Stimulated activated CD8-positive, alpha-beta memory T cell treated with anti-CD3 and anti-CD28 coated beads, Interleukin-12 subunit alpha, Interleukin-12 subunit beta, amount 100 ng/mL, for 24 hours (primary cell): ENCODE results near the gene CCDC91.
"Not testable (repeated sequence)": the region's sequence is repeated elsewhere in the genome, so short reads cannot be mapped to it uniquely, and the experiment has no call there.

ENCODE experiments used
- DNase-seq: peaks from one replicate; pipeline ENCODE4 v3.0.0-alpha.2; 2020; ENCODE audit errors: extremely low read depth

Gene CCDC91

GRCh38 chr12:28457785-28458184 is 267.5 kb downstream of the CCDC91 start:
- DNase-seq: no peak

GRCh38 chr12:28459481-28459880 is 269.2 kb downstream of the CCDC91 start:
- no peak for DNase-seq

GRCh38 chr12:28460420-28461130 is 270.3 kb downstream of the CCDC91 start:
- DNase-seq: no peak

GRCh38 chr12:28463396-28463795 is 273.1 kb downstream of the CCDC91 start:
- DNase-seq: no peak

GRCh38 chr12:28471762-28472161 is 281.5 kb downstream of the CCDC91 start:
- not testable (repeated sequence) for DNase-seq

GRCh38 chr12:28476206-28476605 is 285.9 kb downstream of the CCDC91 start:
- not testable (repeated sequence) for DNase-seq

GRCh38 chr12:28479097-28479496 is 288.8 kb downstream of the CCDC91 start:
- DNase-seq: not testable (repeated sequence)

- DNase-seq: no peak
Observed at GRCh38 chr12:28479683-28480082, 289.4 kb downstream of the CCDC91 start.

- no peak for DNase-seq
Observed at GRCh38 chr12:28484156-28484555, 293.9 kb downstream of the CCDC91 start.

GRCh38 chr12:28486521-28486920 is 296.3 kb downstream of the CCDC91 start:
- no peak for DNase-seq

GRCh38 chr12:28489246-28489645 is 299.0 kb downstream of the CCDC91 start:
- no peak for DNase-seq

GRCh38 chr12:28497889-28498411 is 307.7 kb downstream of the CCDC91 start:
- DNase-seq: no peak

- DNase-seq: no peak
Observed at GRCh38 chr12:28498850-28499249, 308.6 kb downstream of the CCDC91 start.

GRCh38 chr12:28500373-28501024 is 310.2 kb downstream of the CCDC91 start:
- DNase-seq: no peak

- DNase-seq: no peak
Observed at GRCh38 chr12:28506271-28506670, 316.0 kb downstream of the CCDC91 start.

GRCh38 chr12:28507033-28507432 is 316.8 kb downstream of the CCDC91 start:
- DNase-seq: no peak

GRCh38 chr12:28507867-28508266 is 317.6 kb downstream of the CCDC91 start:
- DNase-seq: no peak

GRCh38 chr12:28512406-28512805 is 322.1 kb downstream of the CCDC91 start:
- no peak for DNase-seq

- DNase-seq: no peak
Observed at GRCh38 chr12:28512876-28513275, 322.6 kb downstream of the CCDC91 start.

GRCh38 chr12:28513983-28514382 is 323.7 kb downstream of the CCDC91 start:
- no peak for DNase-seq

GRCh38 chr12:28517101-28517500 is 326.8 kb downstream of the CCDC91 start:
- no peak for DNase-seq

- DNase-seq: no peak
Observed at GRCh38 chr12:28527631-28528249, 337.5 kb downstream of the CCDC91 start.

GRCh38 chr12:28535216-28535615 is 345.0 kb downstream of the CCDC91 start:
- DNase-seq: no peak
